Glomerular visceral epithelial cell (primary cell): ENCODE results near the gene ASTL.
"Not testable (repeated sequence)": the region's sequence is repeated elsewhere in the genome, so short reads cannot be mapped to it uniquely, and the experiment has no call there.

Experiments
- DNase-seq: peaks from one replicate; pipeline ENCODE4 v3.0.0-alpha.2; 2016; ENCODE audit errors: extremely low spot score

Gene ASTL

DNA sequence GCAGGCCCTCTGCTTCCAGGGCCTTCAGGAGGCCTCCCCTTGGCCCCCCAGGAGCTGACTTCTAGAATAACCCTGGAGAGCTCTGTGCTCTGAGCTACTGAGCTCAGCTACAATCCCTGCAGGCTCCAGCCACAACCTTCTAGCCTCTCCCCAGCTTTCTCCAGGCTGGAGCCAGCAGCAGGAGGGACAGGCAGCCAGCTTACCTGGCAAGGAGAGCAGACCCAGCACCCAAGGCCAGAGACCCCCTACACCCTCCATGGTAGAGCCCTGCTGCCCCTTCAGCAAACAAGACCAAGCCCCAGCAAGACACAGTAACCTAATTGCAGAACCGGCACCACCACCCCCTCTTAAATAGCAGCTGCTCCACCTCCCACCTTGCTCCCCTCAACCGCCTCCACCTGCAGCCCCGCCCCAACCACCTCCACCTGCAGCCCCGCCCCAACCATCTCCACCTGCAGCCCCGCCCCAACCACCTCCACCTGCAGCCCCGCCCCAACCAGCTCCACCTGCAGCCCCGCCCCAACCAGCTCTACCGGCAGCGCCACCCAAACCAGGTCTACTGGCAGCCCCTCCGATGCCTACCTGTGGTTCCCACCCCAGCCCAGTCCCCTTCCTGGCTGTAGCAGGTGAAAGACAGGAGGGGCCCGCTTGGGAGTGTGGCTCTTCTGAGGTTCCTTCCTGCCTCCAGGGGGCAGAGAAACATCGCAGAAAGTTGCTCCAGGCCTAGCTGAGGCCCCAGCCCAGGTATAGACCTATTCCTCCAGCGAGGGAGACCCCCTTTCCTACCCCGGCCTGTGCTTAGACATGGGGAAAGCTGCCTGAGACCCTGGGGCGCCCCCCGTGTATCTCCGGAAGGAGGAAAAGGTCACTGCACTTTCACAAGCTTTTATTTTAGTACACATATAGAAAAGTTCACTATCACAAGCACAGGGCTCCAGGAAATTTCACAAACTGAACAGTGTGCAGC lies at the start of gene ASTL:
Gene ASTL, minus strand, starts transcription at position 324 of the 967 bp plus-strand sequence. Its CDS starts 66 bp downstream, at position 258.
- DNase-seq = peak; percentile 44

DNA sequence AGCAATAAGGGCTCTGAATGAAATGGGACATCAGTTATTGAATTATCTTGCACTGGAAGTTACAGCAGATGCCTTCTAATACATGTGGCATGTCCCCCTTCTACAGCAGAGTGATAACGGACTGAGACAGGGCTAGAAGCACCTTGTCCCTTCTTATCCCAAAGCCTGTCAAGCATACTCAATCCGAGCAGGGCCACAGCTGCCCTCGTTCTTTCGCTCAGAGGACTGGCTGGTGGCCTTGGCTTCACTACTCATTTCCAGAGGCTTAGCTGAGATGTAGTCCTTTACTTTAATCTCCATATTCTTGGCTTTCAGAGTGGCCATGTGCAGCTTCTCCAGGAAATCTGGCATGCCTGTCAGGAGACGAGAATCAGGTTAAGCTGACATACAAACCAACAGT lies 48.3 kb upstream of the ASTL start:
- DNase-seq = no peak

GRCh38 chr2:96185516-96185915 lies 47.2 kb upstream of the ASTL start:
- DNase-seq = no peak

DNA sequence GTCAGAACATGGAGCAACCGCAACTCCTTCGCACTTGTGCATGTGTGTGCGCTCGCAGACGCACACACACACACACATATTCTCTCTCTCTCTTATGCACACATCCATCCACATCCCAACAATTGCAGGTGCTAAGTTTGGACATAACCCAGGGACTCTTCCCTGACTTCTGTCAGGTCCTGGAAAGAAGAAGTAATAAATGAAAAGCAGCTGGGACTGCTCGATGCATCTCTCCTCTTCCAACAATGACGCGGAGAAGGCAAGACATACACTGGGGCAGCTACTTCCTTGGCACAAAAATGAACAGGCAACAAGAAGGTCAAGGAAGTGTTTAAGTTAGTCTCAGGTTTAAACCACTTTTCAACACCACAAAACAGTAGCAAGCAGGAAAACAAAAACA lies 46.7 kb upstream of the ASTL start:
- DNase-seq = no peak

DNA sequence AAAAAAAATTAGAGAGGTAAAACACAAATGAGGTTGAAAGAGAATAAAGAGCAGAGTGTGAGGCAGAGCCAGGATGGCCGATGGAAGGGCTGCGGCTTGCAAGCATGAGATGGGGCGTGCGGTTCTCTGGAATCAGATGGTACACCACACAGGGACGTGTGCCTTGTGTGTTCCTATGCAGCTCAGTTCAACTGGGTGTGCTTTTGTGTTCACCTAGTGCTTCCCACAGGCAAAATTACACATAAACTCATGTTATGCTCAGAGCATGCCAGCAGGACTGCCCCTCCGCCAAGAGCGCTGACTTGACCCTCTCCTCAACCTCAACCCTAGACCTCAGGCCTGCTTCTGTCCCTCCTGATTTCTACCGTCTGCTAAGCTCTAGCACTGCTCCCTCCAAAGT lies 45.9 kb upstream of the ASTL start:
- no peak for DNase-seq

DNA sequence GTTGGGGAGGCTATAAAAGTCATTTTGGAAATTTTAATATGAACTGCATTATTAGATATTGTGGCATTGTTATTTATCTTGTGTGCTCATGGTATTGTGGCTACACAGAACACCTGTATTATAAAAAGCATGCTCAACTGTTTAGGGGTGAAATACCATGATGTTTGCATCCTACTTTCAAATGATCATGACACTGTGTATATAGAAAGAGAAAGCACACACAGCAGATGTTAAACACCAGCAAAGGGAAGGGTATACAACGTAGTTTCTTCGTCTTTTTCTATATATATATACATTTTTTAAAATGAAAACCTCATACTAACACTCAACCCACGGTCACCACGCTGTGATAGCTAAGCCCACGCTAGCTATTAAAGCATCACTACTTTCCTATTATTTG lies 43.2 kb upstream of the ASTL start:
- DNase-seq = no peak

- no peak for DNase-seq
Measured at GRCh38 chr2:96180521-96180920, 42.2 kb upstream of the ASTL start.

DNA sequence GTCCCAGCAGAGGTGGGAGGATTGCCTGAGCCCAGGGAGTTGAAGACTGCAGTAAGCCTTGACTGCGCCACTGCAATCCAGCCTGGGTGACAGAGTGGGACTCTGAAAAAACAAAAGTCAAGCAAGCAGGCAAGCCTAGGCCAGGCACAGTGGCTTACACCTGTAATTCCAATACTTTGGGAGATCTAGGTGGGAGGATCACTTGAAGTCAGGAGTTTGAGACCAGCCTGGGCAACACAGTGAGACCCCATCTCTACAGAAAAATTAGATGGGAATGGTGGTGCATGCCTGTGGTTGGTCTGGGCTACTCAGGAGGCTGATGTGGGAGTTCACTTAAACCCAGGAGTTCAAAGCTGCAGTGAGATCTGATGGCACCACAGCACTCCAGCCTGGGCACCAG lies 41.7 kb upstream of the ASTL start:
- no peak for DNase-seq

GRCh38 chr2:96176661-96177060 lies 38.4 kb upstream of the ASTL start:
- DNase-seq = no peak

GRCh38 chr2:96175951-96176350 lies 37.6 kb upstream of the ASTL start:
- peak; percentile 14 for DNase-seq

GRCh38 chr2:96174251-96175144 lies 36.2 kb upstream of the ASTL start:
- DNase-seq = peak; percentile 72

GRCh38 chr2:96171831-96172230 lies 33.5 kb upstream of the ASTL start:
- DNase-seq = no peak

DNA sequence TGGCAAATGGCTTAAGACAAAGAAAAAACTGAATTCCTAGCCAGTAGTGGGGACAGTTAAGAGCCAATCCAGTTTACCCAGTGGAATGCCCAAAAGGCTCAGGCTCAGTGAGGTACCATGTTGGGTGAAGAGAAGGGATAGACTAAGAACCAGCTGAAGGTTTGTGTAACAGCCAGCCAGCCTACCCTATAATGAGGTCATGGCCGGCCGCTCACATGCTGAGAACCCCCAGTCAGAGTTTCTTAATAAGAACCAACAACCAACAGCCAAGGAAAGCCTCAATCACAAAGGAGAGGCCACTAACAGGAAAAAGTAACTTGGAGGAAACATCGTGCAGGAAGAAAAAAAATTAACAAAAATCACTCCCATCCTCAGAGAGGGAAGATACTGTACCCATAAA lies 32.3 kb upstream of the ASTL start:
- DNase-seq = no peak

DNA sequence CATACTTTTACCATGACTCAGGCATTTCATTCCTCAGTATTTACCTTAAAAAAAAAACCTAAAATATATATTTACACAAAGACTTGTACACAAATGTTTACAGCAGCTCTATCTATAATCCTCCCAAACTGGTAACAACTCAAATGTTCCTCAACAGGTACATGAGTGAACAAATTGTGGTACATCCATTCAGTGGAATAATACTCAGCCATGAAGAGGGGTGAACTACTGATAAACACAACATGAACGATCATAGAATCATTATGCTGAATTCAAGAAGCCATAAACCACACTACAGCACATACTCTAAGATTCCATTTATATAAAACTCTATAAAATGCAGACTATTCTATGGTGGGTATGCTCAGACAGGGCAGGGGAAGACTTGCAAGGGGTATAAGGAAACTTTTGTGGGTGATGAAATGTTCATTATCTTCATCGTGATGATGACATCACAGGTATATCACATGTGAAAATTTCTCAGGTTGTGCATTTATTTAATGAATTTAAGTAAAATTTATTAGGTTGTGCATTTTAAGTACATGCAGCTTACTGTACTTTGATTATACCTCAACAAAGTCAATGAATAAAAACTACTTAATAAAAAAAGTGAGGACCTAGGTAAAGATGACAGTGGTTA lies 31.7 kb upstream of the ASTL start:
- DNase-seq = no peak

DNA sequence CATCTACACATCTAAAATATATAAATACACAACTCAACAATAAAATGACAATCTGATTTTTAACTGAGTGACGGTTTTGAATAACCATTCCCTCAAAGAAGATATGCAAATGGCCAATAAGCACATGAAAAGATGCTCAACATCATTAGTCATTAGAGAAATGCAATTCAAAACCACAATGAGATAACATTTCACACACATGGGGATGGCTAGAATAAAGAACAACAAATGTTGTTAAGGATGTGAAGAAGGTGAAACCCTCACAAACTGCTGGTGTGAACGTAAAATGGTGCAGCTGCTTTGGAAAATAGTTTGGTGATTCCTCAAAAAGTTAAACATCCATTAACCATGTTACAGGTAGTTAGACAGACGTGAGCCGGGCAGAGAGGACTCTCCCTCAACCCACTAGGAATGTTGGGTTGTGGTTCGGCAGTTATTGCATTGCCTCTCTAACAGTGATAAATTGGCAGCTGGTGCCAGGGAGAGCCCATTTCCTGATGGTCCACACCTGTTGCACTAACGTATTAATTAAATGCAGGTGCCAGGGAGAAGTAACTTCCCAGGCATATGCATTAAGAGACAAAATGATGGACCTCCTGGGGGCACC lies 29.2 kb upstream of the ASTL start:
- DNase-seq = no peak

DNA sequence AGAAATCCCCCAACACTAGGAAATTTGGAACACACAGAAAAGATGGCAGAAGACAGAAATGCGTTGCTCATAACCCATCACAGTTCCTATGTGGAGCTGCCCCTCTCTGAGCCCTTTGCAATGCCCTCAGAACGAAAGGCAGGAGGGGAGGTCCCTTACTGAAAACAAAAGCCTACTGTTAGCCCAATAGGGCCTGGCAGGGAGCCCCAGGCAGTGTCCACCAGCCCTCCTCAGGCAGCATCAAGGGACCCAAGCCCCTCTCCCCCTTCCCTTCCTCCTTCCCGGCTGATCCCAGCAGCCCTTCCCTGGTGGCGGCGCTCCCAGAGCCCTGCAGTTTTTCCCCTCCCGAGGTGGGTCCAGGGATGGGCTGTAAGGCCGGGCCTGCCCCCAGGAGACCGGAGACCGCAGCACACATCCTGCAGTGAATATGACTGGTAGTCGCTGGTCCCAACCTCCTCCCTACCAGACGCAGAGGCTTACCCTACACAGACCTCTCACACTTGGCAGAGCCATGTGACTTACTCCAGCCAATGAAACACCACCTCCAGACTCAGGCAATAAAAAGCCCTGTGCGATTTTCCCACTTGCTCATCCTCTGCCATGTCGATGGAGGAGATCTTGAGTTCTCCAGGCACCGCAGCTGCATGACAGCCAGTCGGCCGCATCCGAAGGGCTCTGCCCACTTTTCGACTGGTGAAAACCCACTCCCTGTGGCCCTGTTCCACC lies 26.3 kb upstream of the ASTL start:
- no peak for DNase-seq

DNA sequence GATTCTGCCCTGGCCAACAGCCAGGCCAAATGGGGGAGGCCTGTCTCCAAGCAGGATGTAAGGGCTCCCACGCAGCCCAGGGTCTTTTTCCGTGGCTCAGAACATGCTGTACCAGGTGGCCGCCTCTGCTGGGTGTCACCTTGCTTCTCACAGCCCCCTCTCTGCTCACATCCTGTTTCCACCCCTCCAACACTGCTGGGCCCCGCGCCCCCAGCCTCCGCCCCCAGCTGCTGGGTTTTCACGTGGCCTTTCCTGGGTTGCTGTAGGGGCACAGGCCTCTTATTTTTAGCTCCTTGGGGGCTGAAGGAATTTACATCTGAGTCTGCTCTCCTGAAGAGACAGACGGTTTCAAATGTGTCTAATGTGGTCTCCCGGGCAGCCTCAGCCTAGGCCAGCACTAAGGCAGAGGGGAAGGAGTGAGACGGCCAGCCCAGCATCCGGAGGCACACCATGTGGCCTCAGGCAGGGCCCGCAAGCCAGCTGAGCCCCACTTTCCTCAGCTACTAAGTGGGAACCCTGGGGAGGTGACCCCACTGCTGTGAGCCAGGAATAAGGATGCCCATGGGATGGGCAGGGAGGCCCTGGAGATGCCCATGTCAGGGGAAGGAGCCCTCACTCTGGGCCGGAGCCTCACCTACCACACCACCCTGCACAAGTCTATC lies 25.6 kb upstream of the ASTL start:
- DNase-seq = no peak

- no peak for DNase-seq
Measured at GRCh38 chr2:96163415-96163767, 25.1 kb upstream of the ASTL start.

- no peak for DNase-seq
Measured at GRCh38 chr2:96161898-96162297, 23.6 kb upstream of the ASTL start.

GRCh38 chr2:96160366-96160765 lies 22.1 kb upstream of the ASTL start:
- DNase-seq = not testable (repeated sequence)
